ENCODE data around the gene NFIA. TPM values are rescaled to one million over a fixed set of nuclear protein-coding genes. Genes with fewer than 3 reads are reported as not detected.

Gene NFIA
- total RNA-seq, 1 donor from 2014 or later: 47.5 TPM

DNA sequence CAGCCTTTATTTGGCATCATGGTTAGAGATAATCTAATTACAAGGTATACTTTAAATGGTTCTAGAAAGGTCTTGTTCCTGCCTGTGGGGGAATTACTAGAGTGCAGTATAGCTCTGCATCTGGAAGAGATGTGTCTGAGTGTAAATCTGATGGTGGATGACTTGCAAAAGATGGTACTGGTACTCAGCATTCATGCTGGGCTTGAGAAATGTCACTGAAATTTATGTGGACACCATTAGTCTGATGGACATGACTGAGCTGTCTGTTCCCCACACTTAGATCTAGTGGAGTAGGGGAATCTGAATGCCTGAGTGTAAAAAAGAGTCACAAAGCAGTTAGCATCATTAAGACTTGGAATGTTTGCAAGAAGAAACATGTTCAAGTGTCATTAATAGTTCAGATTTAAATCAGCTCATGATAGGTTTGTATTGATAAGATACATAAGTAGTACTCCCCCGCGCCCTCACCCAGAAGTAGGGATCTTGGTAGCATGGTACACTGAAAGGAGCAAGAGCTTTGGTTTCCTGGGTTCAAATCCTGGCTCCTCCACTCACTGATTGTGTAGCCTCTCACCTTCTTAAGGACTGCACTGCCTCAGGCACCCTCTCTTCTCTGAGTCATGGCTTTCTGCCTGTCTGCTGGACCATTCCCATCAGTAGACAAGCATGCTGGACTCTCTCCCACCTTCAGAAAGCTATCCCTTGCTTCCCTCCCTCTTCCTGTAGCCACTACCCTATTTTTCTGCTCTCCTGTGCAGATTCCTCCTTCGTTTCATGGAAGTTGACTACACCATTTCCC, 292.9 kb downstream of the NFIA start:
- ATAC-seq: no peak

DNA sequence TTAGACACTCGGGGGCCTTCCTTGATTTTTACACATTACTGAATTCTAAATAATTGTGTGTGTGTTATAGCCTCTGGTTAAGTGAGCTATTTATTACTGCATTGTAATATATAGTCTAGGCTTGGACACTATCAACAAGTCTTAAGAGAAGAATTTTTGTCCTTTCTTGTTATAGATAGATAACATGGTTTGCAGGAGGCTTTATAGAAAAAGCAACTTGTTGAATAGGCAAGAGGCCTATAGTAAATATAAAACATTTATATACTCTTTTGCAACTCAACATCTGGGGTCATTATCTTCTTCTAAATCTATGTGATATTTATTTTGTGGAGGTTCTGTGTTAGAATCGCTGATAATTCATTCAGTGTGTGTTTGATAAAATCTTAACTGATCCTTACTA, 293.8 kb downstream of the NFIA start:
- no peak for ATAC-seq

DNA sequence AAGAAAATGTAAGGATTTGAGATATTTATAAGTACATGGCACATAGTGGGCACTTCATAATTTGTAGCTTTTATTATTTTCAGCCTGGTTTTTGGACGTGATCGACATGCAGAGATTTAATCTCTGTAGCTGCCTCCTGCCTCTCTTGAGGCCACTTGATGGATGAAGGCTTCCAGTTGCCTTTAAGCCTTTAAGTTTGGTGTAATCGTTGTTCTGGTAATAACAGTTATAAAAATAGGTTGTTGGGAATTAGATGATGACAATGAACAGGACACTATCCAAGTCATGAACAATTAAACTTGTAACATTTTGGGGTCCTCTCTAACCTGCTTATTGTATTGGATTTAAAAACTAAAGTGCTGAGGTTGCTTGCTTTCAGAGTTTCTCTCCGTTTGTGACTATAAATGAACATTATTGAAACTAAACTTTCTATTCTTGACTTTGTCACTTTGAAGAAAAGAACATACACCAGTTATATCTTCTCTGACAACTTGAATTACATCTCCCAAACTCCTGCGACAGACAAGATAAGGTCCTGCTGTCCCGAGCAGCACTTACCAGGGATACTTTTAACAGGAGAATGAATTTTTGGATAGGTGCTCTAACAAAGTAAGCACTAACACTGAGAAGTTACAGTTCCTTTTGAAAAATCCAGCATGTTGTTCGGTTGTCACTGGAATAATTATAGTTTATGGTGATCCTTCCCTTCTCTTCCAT, 295.0 kb downstream of the NFIA start:
- no peak for ATAC-seq

DNA sequence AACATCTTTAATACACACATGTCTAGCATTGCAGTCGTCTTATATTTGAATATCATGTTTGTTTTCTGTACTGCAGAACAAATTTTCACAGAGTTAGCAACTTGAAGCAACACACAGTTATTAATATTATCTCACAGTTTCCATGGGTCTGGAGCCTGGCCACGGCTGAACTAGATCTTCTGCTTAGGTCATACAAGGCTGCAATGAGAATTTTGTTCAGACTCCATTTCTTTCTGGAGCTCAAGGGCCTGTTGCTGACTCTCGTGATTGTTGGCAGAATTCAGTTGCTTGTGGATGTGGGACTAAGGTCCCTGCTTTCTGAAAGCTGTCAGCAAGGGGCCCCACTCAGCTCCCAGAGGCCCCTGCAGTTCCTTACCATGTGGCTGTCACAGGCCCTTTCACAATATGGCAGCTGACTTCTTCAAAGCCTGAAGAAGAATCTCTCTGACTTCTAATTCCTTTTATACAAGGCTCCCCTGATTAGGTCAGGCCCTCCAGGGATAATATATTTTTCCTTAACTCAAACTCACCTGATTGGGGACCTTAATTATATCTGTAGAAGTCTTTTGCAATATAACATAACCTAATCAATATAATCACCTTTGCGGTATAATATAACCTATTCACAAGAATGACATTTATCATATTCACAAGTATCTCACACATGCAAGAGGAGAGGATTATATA, 296.3 kb downstream of the NFIA start:
- no peak for ATAC-seq

DNA sequence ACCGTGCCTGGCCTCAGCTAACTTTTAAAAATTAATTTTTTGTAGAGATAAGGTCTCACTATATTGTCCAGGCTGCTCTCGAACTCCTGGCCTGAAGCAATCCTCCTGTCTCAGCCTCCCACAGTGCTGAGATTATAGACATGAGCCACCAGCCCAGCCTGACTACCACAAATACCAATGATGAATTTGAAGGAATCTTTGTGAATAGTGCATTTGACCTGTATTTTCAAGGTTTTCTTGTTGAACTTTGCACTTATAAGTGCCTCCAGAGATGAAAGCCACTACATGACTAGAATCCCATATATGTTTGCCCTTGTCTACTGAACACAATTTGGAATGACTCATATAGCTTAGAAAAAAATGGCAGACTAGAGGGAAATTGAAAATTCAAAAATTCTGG, 297.3 kb downstream of the NFIA start:
- ATAC-seq: no peak

DNA sequence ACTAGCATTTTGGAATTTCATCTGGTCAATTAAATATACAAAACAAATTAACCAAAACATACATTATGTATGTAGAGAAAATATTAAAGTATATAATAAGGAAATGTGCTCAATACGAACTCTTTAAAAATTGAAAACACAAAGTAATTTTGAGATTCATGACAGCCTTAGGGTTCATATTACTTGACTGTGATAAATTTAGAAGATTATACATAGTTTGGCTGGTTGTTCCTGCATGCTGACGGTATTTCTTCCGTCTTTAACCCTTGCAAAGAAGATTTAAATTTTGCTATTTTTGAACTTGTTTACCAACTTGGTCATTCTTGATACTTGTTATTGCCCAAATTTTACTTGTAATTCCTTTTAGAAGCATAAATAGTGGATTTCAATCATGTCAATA, 298.2 kb downstream of the NFIA start:
- no peak for ATAC-seq

DNA sequence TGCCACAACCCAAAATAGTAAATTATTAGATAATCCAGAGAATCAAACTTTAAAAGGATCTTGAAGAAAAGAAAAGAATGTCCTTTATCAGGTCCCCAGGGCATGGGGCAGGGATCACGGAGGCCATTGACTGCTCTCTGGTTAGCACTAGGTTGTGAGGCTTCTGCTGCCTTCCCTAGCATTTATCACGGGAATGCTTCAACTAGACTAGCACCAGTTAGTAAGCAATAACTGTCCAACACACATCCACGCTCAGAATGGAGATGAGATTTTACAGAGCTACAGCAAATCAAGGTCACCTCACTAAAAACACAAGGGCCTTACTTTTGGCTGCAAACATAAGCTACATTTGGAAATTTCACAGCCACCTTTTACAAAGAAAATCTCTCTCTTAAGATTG, 304.0 kb downstream of the NFIA start:
- no peak for ATAC-seq

DNA sequence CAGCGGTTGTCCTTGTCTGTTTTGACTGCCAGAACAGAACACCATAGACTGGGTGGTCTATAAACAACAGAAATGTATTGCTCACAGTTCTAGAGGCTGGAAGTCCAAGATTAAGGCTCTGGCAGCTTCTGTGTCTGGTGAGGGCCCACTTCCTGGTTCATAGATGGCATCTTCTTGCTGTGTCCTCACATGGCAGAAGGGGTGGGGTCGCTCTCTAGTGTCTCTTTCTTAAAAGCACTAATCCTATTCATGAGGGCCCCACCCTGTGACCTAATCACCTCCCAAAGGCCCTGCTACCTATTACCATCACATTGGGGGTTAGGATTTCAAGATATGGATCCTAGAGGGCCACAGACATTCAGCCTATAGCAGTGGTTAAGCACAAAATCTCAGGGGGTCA, 304.4 kb downstream of the NFIA start:
- peak; percentile 38 for ATAC-seq

DNA sequence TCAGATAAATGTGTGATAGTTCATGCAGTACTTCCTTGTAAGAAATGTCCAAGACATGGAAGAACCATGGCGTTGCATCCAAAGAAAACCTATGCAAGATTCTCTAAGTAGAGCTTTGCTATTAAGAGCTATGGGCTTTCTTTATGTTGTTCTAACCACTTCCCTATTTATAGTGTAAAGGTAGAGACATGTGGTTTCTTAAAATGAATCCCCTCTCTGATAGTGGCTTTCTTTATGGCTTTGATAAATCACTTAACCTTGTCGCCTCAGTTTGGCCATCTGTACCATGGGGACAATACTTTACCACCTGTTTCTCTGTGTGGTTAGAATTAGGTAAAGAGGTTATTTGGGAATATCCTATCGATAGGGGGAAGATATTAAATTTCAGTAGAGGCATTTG, 305.5 kb downstream of the NFIA start:
- no peak for ATAC-seq

DNA sequence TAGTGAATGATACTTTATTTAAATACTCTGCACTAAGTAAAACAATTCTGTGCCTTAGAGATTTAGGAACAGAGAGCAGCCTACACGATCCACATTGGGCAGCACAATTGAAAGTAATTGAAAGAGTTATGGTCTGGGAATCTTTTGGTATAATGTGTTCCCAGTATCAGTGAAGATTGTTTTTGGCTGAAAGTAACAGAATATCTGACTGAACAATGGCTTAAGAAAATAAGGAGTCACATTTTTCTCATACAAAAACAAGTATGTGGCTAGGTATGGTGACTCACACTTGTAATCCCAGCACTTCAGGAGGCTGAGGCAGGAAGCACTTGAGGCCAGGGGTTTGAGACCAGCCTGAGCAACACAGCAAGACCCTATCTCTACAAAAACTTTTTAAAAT, 306.2 kb downstream of the NFIA start:
- no peak for ATAC-seq

DNA sequence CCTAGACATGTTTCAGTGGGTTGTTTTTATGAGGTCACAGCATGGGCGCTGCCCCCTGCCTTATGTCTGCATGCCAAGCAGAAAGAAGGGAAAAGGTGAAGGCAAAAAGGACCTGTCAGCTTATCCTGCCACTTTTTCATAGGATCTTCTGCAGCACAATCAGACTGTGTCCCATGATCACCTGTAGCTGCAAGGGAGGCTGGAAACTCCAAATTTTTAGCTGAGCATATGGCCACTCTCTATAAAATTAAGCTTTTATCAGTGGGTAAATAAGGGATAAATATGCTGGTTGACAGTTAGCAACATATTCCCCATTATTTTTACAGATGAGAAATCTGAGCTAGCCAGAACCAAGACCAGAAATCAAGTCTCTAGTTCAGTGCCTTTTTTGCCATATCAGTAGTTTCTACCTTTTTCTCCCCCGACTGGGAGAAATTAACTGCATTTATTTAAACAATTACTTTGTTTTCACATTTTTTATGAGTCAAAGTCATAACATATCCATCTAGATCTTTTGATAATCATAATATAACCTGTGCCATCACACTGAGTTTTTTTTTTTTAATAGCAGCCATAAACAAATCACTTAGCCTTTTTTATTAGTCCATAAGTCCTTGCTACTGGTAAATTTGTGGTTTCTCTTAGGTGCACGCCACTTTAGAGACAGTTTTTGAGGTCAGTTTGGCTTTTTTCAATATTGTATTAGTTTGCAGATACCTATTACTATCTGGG, 307.0 kb downstream of the NFIA start:
- no peak for ATAC-seq

DNA sequence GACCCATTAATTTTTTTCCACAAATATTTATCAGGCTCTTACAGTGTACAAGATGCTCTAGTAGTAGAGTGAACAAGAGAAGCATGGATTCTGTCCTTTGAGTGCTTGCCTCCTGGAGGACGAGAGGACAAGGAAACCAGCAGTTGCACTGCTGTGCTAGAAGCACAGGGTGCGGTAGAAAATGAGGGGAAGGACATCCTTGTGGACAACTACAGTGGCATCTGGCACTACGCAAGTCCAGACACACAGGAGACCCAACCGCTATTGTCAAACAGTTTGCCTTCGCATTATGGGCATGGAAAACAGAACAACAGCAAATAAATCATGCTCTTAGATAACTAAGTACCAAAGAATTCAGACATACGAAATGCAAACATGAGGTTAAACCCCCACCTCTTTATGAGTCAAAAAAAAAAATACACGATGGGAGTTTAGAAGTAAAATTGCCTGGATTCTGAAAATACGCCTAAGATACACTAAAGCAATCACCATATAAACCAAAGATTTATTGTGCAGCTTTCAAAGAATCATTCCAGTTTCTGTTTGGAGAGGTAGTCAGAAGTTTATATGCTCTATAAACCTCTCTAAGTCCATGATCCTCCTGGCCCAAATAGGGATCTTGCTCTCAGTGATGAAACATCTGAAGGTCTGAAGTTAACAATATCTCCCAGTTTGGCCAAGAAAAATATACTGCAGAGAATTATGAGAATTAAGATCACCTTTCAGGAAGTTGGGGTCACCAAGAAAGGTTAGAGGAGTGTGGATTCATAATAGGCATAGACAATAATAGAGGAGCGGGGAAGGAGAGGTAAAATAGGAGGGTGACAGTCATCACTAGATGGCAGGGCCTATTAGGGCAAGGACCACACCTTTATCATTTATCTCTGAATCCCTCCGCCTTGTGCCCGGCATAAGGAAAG, 307.8 kb downstream of the NFIA start:
- ATAC-seq: no peak

DNA sequence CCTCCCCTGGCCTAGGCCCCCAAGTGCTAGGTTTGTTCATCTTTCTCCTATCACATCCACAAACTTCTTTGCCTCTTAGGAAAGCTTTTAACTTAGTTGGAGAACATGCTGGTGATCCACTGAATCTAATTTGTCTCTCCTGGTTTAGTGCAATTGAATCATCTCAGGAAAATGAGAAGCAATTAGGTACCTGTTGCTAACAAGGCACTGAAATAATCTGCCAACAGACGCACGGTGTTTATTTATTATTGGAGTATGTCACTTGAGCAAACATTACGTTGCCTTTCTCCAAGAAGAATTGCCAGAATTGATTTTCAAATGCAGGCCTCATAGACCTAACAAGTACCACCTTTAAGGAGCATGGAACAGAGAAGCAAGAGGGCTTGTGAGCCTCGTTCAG, 309.4 kb downstream of the NFIA start:
- no peak for ATAC-seq

DNA sequence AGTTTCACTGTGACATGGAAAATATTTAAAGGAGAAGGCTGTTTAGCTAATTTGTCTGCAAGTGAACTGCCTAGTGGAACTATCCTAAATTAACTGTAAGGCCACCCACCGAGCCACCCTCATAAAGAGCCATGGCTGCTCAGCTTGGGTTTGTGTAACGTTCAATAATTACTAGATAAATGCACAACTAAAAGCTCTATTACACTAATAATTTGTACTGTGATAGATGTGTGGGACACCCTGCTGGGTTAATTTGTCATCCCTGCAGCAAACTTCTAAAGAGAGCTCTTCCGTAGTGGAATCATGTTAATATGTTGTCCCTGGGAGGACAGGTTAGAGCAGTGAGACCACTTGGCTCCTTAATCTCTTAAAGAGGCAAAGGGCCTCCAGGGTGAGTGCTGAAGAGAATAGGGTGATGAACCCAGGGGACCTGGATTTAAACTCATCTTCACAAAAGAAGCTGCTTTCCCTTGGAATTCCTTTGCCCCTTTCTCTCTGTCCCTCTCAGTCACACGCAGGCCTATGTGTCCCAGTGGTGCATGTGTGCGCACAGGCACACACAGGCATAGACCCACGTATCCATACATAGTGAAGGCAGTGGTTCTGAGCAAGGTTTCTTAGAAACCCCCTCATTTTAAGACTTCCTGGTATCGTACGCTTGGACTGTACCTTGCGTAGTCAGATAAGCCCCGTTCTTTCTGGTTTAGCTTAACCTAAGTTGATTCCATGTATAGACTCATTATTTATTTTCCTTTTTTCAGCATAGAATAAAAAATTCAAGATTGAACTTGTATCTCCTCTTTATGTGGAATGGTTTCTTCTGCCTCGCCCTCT, 310.3 kb downstream of the NFIA start:
- ATAC-seq: no peak

DNA sequence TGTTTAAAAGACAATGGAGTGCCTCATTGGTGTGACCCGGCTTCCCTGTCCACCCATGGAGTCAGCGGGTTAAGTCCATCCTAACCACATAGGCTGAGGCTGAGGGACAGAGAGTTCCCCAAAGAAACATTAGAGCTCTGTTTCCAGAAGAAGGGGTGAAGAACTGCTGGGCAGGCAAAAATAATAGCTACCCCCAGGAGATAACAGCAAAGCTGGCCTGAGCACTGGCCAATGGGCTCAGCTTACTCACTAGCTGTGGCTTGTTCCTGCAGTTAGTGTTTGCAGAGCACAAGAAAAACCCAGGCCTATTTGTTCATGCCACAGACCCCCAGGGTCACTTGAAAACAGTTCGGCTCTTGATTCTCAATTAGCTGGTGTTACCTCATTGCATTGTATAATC, 311.2 kb downstream of the NFIA start:
- no peak for ATAC-seq

DNA sequence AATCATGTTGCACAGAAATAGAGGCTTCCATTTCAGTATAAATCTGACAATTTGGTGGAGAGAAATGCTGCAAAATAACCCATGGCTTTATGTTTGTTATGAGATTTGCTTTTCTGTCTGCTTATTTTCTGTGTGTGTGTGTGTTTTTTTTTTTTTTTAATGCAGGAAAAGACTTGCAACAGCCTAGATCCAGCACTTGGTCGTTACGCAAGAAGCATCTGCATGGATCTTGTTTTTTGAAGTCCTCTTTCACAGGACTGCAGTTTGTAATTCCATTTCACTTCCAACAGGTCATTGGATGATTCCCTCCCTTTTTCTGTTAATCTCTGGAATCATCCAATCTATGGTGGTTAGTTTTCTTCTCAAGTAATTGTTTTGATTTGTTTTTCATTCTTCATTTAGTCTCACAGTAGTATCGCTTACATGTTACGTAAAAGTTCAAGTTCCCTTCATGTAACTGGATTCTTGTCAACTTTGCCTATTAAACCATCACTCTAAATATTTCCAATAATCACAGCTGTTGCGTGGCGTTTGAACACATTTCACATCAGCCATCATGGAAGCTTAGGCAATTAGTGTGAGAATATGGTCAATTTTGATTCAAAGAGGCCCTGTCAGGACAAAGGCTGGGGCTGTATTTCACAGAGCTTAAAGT, 312.9 kb downstream of the NFIA start:
- no peak for ATAC-seq

DNA sequence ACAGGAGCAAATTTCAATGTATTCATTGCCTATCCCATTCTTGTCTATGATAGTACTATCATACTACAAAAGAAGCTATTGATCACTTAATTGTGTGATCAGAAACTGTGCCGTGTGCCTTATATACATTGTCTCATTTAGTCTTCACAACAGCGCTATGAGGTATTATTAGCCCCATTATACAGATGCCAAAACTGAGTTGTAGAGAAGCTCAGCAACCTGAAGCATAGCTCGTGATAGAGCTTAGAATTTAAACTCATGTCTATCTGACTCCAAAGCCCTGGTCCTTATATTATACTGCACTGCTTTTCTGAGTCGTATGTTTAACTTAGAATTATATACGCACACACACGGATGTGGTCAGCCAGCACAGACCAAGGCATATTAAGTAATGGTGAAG, 315.1 kb downstream of the NFIA start:
- ATAC-seq: no peak

DNA sequence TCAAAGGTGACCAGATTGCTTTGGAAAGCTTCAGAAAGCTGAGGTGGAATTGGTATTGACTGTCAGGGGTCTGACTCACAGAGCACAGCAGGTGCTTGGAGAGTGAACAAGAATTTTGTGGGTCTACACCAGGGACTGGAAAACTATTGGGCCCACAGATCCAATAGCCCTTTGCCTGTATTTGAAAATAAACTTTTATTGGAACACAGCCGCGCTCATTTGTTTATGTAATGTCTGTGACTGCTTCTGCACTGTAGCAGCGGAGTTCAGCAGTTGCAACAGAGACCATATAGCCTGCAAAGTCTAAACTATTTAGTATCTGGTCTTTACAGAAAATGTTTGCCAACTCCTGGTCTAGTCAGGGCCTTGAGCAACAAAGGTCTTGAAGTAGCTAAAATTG, 315.6 kb downstream of the NFIA start:
- no peak for ATAC-seq

DNA sequence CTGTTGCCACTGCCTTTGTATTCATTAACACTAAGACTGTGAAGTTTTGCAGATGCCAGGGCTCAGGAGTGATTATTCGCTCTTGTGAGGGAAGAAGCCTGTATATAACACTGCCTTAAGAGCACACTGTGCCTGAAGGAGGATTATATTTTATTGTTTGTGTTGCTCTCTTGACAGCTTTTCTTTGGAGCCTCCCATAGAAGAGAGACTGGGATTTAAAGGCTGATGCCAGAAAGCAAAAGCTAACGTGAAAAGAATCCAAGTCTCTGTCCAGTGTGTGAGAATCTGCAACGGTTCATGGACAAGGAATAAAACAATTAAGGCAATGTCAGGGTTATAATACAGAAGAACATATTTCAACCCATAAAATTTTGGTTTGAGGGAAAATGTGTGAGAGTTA, 316.8 kb downstream of the NFIA start:
- ATAC-seq: no peak

DNA sequence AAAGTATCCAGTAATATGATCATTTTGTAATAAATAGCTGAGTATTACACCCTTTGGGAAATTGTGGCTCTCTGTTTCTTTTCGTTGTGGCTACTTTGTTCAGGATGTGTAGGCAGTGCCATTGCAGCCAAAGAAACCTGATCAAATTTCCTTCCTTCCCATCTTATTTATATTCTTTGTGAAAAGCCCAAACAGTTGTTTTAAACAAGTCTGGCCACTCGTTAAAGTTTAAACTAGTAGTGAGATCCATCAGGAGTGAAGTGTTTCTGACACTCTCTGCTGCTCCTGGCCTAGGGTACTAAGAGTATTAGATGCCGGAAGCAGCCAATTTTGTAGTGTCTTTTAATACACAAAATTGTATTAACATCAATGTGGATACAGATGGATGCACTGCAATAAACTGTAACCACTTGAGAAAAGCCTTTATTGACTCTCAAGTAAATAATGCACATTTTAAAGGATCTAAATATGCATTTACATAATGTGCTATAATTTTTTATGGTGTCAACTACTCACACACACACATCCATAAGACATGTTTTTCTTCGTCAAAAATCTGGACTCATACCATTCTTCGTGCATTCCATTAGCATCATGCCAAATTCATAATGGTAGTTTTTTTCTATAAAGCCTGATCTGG, 317.9 kb downstream of the NFIA start:
- no peak for ATAC-seq
